Right forelimb (tissue), 1 donor: ENCODE measurements around the gene MEIS2.

Source experiments
- DNase-seq: peaks from one replicate; pipeline ENCODE4 v3.0.0-alpha.2; 2018

Gene MEIS2

GRCh38 chr15:37072181-37072580 lies 28.2 kb downstream of the MEIS2 start:
- no peak for DNase-seq

- DNase-seq, result no peak
Observed at GRCh38 chr15:37071134-37071533, 29.2 kb downstream of the MEIS2 start.

- no peak for DNase-seq
Observed at GRCh38 chr15:37070686-37071085, 29.7 kb downstream of the MEIS2 start.

GRCh38 chr15:37061996-37062395 lies 38.4 kb downstream of the MEIS2 start:
- no peak for DNase-seq

GRCh38 chr15:37059086-37059485 lies 41.3 kb downstream of the MEIS2 start:
- DNase-seq, result no peak

GRCh38 chr15:37058316-37058985 lies 41.9 kb downstream of the MEIS2 start:
- no peak for DNase-seq

GRCh38 chr15:37057831-37058230 lies 42.5 kb downstream of the MEIS2 start:
- DNase-seq, result no peak

GRCh38 chr15:37057256-37057655 lies 43.1 kb downstream of the MEIS2 start:
- no peak for DNase-seq

GRCh38 chr15:37056177-37057121 lies 43.9 kb downstream of the MEIS2 start:
- DNase-seq, result no peak

- no peak for DNase-seq
Observed at GRCh38 chr15:37055481-37055880, 44.9 kb downstream of the MEIS2 start.

GRCh38 chr15:37054336-37054735 lies 46.0 kb downstream of the MEIS2 start:
- DNase-seq, result no peak

GRCh38 chr15:37053166-37053565 lies 47.2 kb downstream of the MEIS2 start:
- no peak for DNase-seq

GRCh38 chr15:37050345-37050744 lies 50.0 kb downstream of the MEIS2 start:
- no peak for DNase-seq

- no peak for DNase-seq
Observed at GRCh38 chr15:37046876-37047614, 53.3 kb downstream of the MEIS2 start.

GRCh38 chr15:37045859-37046740 lies 54.2 kb downstream of the MEIS2 start:
- DNase-seq, result peak; percentile 50

- no peak for DNase-seq
Observed at GRCh38 chr15:37044915-37045648, 55.3 kb downstream of the MEIS2 start.

GRCh38 chr15:37041836-37042235 lies 58.5 kb downstream of the MEIS2 start:
- DNase-seq, result no peak

GRCh38 chr15:37041042-37041441 lies 59.3 kb downstream of the MEIS2 start:
- no peak for DNase-seq

- DNase-seq, result no peak
Observed at GRCh38 chr15:37040072-37040742, 60.1 kb downstream of the MEIS2 start.

- no peak for DNase-seq
Observed at GRCh38 chr15:37038716-37039106, 61.6 kb downstream of the MEIS2 start.
